ES-I3 (cell line): ENCODE data around the gene CFAP61.

Source experiments
- H3K36me3 ChIP-seq: 2 replicates; pipeline ENCODE4 v1.6.1; 2013; ENCODE audit warnings: mild to moderate bottlenecking, low read length, control low read depth, moderate library complexity; ENCODE audit not compliant: insufficient read depth
- H3K4me1 ChIP-seq: 2 replicates; pipeline ENCODE4 v1.6.1; 2013; ENCODE audit warnings: mild to moderate bottlenecking, control low read depth, low read length; ENCODE audit not compliant: insufficient read depth
- H3K9ac ChIP-seq: 2 replicates; pipeline ENCODE4 v1.6.1; 2013; ENCODE audit warnings: low read depth, mild to moderate bottlenecking, low read length, moderate library complexity
- H3K9me3 ChIP-seq: 2 replicates; pipeline ENCODE4 v1.6.1; 2013; ENCODE audit warnings: mild to moderate bottlenecking, low read length, moderate library complexity; ENCODE audit not compliant: control insufficient read depth, insufficient read depth

CFAP61 gene

GRCh38 chr20:20363799-20364592 lies 311.7 kb downstream of the CFAP61 start:
- Histone ChIP-seq H3K4me1 (peaks cover 19% of the 10 kb centered on the region; the same call in 1 of the 2 replicates), H3K36me3 (no peaks in the 10 kb centered on the region), H3K9ac (peak overlapping the region; percentile 53; the same call in 1 of the 2 replicates), H3K9me3 (no peaks in the 10 kb centered on the region)

GRCh38 chr20:20364593-20365479 lies 312.5 kb downstream of the CFAP61 start:
- H3K36me3 ChIP-seq, result no peaks in the 10 kb centered on the region
- H3K4me1 ChIP-seq, result peaks cover 19% of the 10 kb centered on the region; the same call in 1 of the 2 replicates
- peak overlapping the region; percentile 53; the same call in 1 of the 2 replicates for H3K9ac ChIP-seq
- no peaks in the 10 kb centered on the region for H3K9me3 ChIP-seq

- H3K4me1 ChIP-seq, result peaks cover 18% of the 10 kb centered on the region; the same call in 1 of the 2 replicates
- no peaks in the 10 kb centered on the region for H3K9me3 ChIP-seq
- H3K36me3 ChIP-seq, result no peaks in the 10 kb centered on the region
- peak overlapping the region; percentile 53; the same call in 1 of the 2 replicates for H3K9ac ChIP-seq
These were observed 313.3 kb downstream of the CFAP61 start for GRCh38 chr20:20365480-20366161.

GRCh38 chr20:20366551-20366875 lies 314.2 kb downstream of the CFAP61 start:
- H3K36me3 ChIP-seq, result no peaks in the 10 kb centered on the region
- peaks cover 18% of the 10 kb centered on the region for H3K4me1 ChIP-seq
- no peaks in the 10 kb centered on the region for H3K9me3 ChIP-seq
- peak overlapping the region; percentile 54; the same call in 1 of the 2 replicates for H3K9ac ChIP-seq

GRCh38 chr20:20366876-20367574 lies 314.7 kb downstream of the CFAP61 start:
- Histone ChIP-seq H3K36me3 (no peaks in the 10 kb centered on the region), H3K9ac (peak overlapping the region; percentile 54), H3K4me1 (peaks cover 19% of the 10 kb centered on the region), H3K9me3 (no peaks in the 10 kb centered on the region)

- Histone ChIP-seq H3K36me3 (no peaks in the 10 kb centered on the region), H3K9me3 (no peaks in the 10 kb centered on the region), H3K4me1 (peaks cover 27% of the 10 kb centered on the region), H3K9ac (peak within 1 kb of the TSS; percentile 60)
These were observed 315.5 kb downstream of the CFAP61 start, which contains the start of gene INSM1 for GRCh38 chr20:20367575-20368417. Gene INSM1, plus strand, starts transcription at chr20:20368104. Its CDS starts 164 bp downstream, at chr20:20368268.

GRCh38 chr20:20368418-20369249 lies 316.3 kb downstream of the CFAP61 start:
- H3K36me3 ChIP-seq, result no peaks in the 10 kb centered on the region
- peaks cover 36% of the 10 kb centered on the region for H3K4me1 ChIP-seq
- peak overlapping the region; percentile 60; the same call in 1 of the 2 replicates for H3K9ac ChIP-seq
- H3K9me3 ChIP-seq, result no peaks in the 10 kb centered on the region

GRCh38 chr20:20369250-20370093 lies 317.1 kb downstream of the CFAP61 start:
- H3K9ac ChIP-seq, result peak overlapping the region; percentile 60
- H3K4me1 ChIP-seq, result peaks cover 38% of the 10 kb centered on the region
- H3K36me3 ChIP-seq, result no peaks in the 10 kb centered on the region
- H3K9me3 ChIP-seq, result no peaks in the 10 kb centered on the region

- H3K9ac ChIP-seq, result peak overlapping the region; percentile 60
These were observed 317.8 kb downstream of the CFAP61 start for GRCh38 chr20:20370094-20370575.

GRCh38 chr20:20371083-20371482 lies 318.8 kb downstream of the CFAP61 start:
- Histone ChIP-seq H3K9me3 (no peaks in the 10 kb centered on the region), H3K9ac (peak overlapping the region; percentile 40)

More at GRCh38 chr20:20370094-20370575, 317.8 kb downstream of the CFAP61 start:
- Histone ChIP-seq H3K4me1 (peaks cover 38% of the 10 kb centered on the region), H3K9me3 (no peaks in the 10 kb centered on the region), H3K36me3 (no peaks in the 10 kb centered on the region)

GRCh38 chr20:20371681-20372080 lies 319.3 kb downstream of the CFAP61 start:
- H3K9me3 ChIP-seq, result no peaks in the 10 kb centered on the region
- no peaks in the 10 kb centered on the region for H3K36me3 ChIP-seq
- peaks cover 29% of the 10 kb centered on the region for H3K4me1 ChIP-seq
- H3K9ac ChIP-seq, result peak overlapping the region; percentile 40

More at GRCh38 chr20:20371083-20371482, 318.8 kb downstream of the CFAP61 start:
- peaks cover 31% of the 10 kb centered on the region for H3K4me1 ChIP-seq
- H3K36me3 ChIP-seq, result no peaks in the 10 kb centered on the region
